ENCODE data around the gene ZNF768. TPM values are rescaled to one million over a fixed set of nuclear protein-coding genes. Genes with fewer than 3 reads are reported as not detected.
A peak's percentile ranks its signal among the peaks of the same experiment; 100 is the strongest.

Gene ZNF768
- total and polyA plus RNA-seq, 2 of the 13 experiments (the other 11 are each of a cell fraction or from before 2014, with no cell fraction given) = 26.7 to 34.4 TPM

GRCh38 chr16:30571445-30572322, 45.3 kb upstream of the ZNF768 start, which contains the start of gene ZNF688 (continued):
- no peak for TF ChIP-seq NR0B2 (CRISPR knock-in tag; IDR thresholded peaks at IDR 0.05)
- peak; percentile 69 for TF ChIP-seq NRL (CRISPR knock-in tag; IDR thresholded peaks at IDR 0.05; ENCODE audit: borderline replicate concordance)
- TF ChIP-seq ZNF784 (CRISPR knock-in tag; IDR thresholded peaks at IDR 0.05; ENCODE audit: borderline replicate concordance) = no peak
- TF ChIP-seq PHB2 (IDR thresholded peaks at IDR 0.05; ENCODE audit: partially characterized antibody) = no peak
- TF ChIP-seq ZNF556 (CRISPR knock-in tag; IDR thresholded peaks at IDR 0.05; ENCODE audit: borderline replicate concordance) = peak; percentile 68; the same call in 1 of the 2 replicates
- no peak; the same call in 1 of the 2 replicates for TF ChIP-seq ZNF644 (CRISPR knock-in tag; IDR thresholded peaks at IDR 0.05; ENCODE audit: low read depth)
- TF ChIP-seq MIER3 (CRISPR knock-in tag; IDR thresholded peaks at IDR 0.05; ENCODE audit: borderline replicate concordance) = no peak
- TF ChIP-seq SP4 (CRISPR knock-in tag; IDR thresholded peaks at IDR 0.05) = peak; percentile 87
- no peak for TF ChIP-seq HMGA1 (CRISPR knock-in tag; conservative IDR thresholded peaks at IDR 0.05)
- no peak for TF ChIP-seq NCOR1 (IDR thresholded peaks at IDR 0.05; ENCODE audit: borderline replicate concordance, low read length)
- TF ChIP-seq ZNF569 (CRISPR knock-in tag; IDR thresholded peaks at IDR 0.05; ENCODE audit: borderline replicate concordance) = no peak
- 0 out of 2 replicates have a peak, but pooled peaks have one; percentile 39 for TF ChIP-seq ZNF607 (CRISPR knock-in tag; IDR thresholded peaks at IDR 0.05; ENCODE audit: borderline replicate concordance)
- TF ChIP-seq NFIB (CRISPR knock-in tag; IDR thresholded peaks at IDR 0.05; ENCODE audit: borderline replicate concordance) = no peak
- no peak for TF ChIP-seq CTCF (CRISPR knock-in tag; IDR thresholded peaks at IDR 0.05)
- peak; percentile 66 for TF ChIP-seq ZNF143 (CRISPR knock-in tag; IDR thresholded peaks at IDR 0.05)
- 0 out of 2 replicates have a peak, but pooled peaks have one; percentile 41 for TF ChIP-seq GFI1 (CRISPR knock-in tag; IDR thresholded peaks at IDR 0.05; ENCODE audit: borderline replicate concordance)
- TF ChIP-seq ZNF331 (CRISPR knock-in tag; IDR thresholded peaks at IDR 0.05) = peak; percentile 53; the same call in 1 of the 2 replicates
- peak; percentile 74; the same call in 1 of the 2 replicates for TF ChIP-seq MXD1 (CRISPR knock-in tag; IDR thresholded peaks at IDR 0.05)
- TF ChIP-seq ZNF609 (CRISPR knock-in tag; IDR thresholded peaks at IDR 0.05; ENCODE audit: borderline replicate concordance) = peak; percentile 18; the same call in 1 of the 2 replicates
- TF ChIP-seq ZNF207 (IDR thresholded peaks at IDR 0.05; ENCODE audit: borderline replicate concordance) = no peak

Measured in HepG2 (cell line).